CD4-positive, alpha-beta T cell treated with Interleukin-17A for 1 hour (primary cell): ENCODE measurements around the gene PNLIPRP2.

Experiments
- DNase-seq: peaks from one replicate; pipeline ENCODE4 v3.0.0-alpha.2; 2020

Gene PNLIPRP2

DNA sequence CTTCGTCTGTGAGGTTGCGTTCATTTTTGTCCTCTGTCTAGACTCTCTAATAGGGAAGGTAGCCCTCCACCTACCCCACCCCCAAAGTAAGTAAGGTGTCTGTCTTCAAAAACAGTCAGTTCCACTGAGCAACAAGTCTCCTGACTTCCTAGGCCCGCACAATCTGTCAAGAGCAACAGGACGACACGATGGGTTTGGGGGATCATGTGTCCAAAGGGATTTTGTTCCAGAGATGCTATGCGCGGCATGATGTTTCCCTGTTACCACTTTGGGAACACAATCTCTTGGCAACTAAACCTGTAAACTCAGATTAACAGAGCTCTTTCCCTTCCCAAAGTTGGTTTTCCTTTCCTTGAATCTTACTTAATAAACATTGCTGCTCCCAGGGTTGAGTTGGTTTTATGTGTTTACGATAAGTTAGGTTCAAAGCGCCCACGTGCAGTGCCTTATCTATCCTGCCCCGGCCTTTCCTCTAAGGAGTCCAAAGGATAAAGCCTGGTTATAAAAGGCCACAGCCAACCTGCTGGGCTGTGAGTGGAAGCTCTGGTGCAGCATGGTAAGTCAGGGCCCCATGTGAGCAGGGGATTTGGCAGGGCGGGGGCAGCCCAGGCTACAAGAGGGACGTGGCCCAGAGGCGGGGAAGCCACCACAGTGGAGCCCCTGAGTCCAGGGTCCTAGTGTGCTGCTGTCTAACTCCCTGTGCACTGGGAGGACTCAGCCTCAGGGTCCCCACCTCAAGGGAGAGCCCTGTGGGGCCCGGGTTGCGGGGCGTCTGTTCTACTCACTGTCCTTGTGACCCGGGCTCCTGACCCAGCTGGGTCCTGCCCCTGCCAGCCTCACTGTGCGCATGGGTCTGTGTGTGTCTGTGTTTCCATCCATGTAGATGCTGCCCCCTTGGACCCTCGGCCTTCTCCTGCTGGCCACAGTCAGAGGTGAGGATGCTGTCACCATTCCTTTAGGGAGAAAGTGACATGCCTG is at the start of gene PNLIPRP2:
Gene PNLIPRP2, plus strand, starts transcription at position 531 of the 978 bp plus-strand sequence.
- no peak for DNase-seq

DNA sequence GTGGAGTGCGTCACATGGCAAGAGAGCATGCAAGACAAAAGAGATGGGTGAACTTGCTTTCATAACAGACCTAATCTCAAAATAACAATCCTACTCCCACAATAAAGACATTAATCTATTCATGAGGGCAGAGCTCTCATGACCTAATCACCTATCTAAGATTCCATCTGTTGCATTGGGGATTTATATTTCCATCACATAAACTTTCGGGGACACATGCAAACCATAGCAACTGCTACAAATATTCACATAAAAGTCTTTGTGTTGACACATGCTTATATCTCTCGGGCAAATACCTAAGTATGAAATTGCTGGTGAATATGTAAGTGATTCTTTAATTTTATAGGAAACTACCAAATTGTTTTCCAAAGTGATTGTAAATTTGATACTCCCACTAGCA is 46.0 kb upstream of the PNLIPRP2 start:
- DNase-seq: no peak

DNA sequence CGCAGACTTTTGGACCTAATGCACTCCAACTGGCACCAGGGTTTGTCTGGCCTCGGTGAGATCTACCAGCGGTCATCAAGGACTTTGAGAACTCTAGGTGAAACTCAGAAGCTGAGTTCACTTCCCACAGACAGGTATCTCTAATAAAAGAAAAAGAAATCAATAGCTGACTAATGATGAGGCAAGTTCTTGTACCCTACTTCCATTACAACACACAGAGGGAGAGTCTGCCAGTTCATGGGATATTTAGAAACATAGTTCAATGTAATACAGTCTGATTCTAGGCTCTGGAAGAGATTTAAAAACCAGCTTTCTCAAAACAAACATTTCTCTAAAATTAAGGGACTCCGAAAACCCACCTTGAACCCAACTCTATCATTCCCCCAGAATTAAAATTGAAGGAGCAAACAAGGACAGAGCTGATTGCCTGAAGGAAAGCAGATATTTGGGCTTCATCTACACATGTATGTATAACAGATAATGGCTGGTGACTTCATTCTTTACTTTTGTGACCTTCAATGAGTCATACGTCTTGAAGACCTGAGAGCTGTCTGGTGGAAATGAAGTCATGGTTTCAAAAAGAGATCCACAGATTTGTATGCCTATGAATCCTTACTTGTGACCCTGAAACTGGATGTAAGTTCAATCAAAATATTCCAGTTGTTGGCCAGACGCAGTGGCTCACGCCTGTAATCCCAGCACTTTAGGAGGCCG is 32.7 kb upstream of the PNLIPRP2 start:
- DNase-seq: no peak

DNA sequence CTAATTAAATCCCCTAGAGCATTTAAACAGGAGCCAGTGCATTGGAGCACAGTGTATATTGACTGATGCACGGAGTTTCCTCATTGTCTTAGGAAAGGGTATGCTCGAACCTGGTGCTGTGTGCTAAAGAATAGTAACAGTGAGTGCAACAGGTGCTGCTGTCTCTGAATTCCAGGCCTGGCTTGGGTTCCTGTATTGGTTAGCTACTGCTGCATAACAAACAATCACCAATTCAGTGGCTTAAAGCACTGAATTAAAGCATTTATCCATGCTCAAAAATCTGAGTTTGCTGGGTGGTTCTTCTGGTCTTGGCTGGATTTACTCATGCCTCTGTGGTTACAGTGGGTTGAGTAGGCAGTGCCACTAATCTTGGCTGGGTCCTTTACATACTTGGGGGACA is 31.8 kb upstream of the PNLIPRP2 start:
- DNase-seq: no peak

DNA sequence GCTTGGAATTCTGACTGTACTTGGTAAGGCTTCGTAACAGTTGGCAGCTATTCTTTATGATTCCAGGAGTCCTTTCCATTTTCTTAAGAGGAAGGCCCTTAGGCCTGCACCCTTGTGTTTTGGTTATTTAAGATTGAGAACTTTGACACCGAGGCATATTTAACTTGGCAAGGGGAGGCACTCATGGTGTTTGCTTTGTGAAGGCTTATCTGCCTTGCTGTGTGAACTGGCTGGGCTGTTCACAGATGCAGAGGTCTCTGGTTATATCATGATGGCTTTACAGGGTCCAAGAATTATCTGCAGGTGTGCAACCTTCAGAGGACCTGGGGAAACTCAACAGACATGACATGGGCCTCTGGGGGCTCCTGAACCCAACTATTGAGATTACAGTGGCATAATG is 30.8 kb upstream of the PNLIPRP2 start:
- no peak for DNase-seq

DNA sequence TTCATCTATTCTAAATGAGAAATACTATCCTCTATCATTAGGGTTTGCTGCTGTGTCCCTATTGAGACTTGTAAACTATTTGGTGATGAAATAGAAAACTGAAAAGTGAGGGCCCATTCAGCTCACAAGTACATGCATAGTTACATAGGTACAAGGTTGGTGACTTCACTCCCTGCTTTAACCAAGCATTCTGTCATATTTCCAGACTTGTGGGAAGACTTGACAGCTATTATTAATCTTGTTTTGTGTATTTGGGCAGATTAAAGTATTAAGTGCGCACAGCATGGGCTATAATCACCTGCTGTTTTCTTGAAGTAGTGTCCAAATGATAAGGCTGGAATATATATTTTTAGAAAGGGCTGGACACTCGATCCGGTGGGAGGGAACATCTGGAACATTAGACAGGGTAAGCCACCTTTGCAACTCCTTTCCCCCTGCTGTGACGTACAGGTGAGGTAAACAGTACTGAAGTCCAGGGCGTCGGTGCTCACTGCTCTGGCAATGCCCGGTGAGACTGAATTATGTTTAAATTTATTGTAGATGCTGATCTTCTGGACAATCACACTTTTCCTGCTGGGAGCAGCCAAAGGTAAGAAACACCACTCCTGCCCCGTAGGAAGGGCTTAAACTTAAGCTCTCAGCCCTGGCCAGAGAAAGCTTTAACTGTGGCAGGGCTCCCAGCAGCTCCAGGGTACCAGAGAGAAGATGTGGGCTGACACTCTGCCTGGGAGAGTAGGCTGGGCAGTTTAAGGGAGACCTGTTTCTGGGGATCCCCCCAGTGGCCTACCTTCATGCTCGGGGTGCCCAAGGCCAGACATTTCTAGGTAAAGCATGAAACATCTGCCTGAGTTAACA is 29.9 kb upstream of the PNLIPRP2 start, which contains the start of gene PNLIPRP1:
Gene PNLIPRP1, plus strand, starts transcription at position 370 of the 855 bp plus-strand sequence. Its CDS starts 171 bp downstream, at position 541.
- DNase-seq: no peak

DNA sequence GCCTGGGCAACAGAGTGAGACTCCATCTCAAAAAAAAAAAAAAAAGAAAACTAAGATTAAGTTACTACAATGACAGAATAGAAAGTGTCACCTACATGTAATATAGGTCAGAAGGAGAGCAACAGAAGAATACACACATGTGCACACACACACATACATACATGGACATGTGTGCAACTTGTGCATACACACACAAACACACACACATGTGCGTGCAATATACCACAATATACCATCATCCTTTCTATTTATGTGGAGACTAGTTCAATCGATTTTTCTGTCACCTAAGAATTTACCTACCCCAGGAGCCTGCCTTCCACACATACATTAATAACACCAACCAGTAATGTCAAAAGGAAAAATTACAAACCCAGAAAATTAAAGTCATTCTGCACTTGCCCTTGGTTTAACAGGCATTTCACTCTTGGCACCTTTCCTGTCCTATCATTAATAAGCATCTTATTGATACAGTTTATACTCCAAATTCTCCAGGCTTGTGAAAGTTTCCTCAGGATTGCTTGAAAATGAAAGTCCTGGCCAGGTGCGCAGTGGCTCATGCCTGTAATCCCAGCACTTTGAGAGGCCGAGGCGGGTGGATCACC is 27.5 kb upstream of the PNLIPRP2 start:
- no peak for DNase-seq

DNA sequence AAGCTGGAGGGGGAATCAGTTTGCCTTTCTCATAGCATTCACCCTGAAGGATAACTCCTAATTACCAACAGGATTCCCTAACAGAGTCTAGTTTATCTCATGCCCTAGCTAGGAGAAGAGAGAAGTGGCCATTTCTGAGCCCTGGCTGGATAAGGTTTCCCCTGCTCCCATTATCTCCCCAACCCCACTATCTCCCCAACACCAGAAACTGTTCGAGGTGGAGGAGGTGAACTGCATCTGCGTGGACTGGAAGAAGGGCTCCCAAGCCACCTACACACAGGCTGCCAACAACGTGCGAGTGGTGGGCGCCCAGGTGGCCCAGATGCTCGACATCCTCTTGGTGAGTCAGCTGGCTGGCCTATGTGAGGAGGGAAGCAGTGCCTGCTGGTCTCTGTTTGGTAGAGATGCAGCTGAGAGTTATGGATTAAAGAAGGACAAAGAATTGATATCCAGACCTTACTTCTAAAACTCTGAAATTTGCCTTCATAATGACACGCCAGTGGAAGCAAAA is 26.2 kb upstream of the PNLIPRP2 start:
- no peak for DNase-seq

DNA sequence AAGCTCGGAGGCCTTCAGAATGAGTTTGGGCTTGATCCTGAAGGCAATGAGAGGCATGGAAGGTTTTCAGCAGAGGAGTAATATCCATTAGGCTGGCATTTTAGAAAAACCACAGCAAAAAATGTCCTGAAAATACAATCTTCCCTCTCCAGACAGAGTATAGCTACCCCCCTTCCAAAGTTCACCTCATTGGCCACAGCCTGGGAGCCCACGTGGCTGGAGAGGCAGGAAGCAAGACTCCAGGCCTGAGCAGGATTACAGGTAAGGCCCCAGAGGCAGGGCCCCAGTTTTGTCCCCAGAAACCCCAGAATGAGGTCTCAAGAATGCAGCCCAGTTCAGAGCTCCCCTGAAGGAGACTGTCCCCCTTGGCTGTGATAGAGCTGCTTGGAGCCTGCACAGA is 24.7 kb upstream of the PNLIPRP2 start:
- DNase-seq: no peak

DNA sequence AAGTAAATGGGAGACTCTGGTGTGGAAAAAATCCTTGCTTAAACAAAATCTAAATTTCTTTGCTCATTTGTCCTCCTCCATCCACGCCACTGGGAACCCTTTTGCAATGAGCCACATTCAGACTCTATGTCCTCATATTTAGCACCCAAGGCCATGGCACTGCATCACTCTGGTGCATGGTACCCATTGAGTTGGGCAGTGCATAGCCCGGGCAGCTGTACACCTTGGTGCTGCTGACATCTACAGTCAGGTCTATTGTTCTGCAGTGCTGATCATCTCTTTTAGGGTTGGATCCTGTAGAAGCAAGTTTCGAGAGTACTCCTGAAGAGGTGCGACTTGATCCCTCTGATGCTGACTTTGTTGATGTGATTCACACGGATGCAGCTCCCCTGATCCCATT is 23.2 kb upstream of the PNLIPRP2 start:
- DNase-seq: no peak

DNA sequence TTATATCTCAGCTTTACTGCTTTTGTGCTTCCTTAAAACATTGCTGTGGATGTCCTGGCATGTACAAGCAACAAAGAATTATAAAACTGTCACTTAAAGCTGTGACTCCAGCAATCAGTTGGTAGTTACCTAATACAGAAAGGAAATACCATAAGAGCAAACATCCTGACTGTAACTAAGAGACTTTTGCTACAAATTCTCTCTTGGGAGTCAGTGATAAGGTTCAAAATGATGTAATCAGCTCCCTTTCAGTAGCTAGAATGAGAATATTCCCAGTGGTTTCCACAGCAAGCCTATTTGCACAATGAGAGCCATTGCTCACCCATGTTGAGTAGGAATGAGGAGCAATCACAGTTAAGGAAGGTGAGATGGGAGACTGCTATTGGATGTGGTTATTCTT is 22.4 kb upstream of the PNLIPRP2 start:
- DNase-seq: no peak

DNA sequence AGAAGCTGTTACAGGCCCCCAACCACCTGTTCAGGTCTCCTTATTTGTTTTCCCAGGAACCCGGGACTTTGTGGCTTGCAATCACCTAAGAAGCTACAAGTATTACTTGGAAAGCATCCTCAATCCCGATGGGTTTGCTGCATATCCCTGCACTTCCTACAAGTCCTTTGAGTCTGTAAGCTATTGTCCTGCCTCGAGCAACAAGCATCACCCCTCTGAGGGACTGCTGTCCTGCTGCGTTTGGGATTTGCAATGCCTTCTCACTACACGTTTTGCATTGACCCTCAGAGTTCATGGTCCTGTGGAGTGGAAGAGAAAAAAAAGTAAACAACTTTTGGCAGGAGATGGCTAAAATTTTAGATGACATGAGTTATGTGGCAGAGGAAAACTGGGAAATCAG is 20.8 kb upstream of the PNLIPRP2 start:
- no peak for DNase-seq

DNA sequence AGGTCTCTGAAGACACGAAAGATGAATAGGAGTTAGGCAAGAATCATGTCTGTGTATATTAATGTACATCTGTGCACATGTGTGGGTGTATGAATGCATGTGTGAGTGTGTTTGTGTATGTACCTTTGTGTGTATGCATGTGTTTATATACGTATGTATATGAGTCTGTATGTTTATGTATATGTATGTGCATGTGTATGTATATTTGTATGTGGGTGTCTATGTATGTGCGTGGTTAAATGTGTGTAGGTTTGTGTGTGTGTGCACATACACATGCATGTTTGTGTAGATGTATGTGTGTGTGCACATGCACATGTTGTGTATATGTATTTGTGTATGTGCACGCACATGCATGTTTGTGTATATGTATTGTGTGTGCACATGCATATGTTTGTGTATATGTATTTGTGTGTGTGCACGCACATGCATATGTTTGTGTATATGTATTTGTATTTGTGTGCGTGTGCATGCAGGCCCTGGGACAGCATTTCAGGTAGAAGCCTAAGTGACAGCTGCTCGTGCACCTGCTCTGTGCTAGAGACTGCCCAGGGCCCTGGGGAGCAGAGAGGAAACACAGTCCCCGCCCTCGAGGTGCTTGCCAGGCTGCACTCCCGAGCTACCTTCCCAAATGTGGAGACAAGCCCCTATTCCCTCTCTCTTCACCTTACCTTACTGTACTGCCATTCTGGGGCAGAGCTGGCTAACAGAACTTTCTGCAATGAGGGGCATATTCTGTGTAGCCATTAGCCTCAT is 17.9 kb upstream of the PNLIPRP2 start:
- DNase-seq: no peak

DNA sequence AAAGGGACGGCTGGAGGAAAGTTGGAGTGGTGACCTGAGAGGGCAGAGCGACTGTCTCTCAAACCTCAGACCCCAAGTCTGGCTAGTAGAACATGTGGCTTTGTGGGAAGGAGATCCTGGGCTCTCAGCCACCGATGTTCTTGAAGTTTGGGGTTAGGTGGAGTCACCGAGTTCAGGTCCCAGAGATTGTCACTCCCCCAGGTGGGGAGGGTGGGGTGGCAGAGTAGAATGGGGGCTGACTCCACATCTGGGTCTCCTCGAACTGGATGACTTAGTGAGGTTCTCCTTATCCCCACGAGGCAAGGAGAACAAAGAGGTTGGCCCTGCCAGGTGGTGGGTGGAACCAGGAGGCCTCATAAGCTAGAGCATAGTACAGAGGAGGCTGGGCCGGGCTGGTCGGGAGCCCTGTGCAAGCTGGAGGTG is 14.7 kb upstream of the PNLIPRP2 start:
- no peak for DNase-seq

DNA sequence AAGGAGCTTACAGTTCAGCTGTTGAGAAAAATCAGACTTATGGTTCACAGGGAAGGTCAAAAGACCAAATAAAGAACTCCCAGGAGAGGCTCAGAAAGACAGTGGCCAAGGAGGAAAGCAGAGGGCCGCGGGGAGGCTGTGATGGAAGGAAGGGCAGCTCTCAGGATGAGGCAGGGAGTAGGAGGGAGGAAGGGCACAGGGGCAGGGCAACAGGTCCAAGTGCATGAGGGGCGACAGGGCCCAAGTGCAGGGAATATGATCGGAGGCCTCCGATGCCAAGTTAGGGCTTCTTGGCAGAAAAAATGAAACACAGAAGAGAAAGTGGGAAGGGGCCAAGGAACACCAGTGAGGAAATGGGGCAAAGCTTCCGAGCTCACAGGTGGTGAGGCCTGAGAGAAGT is 13.4 kb upstream of the PNLIPRP2 start:
- no peak for DNase-seq

DNA sequence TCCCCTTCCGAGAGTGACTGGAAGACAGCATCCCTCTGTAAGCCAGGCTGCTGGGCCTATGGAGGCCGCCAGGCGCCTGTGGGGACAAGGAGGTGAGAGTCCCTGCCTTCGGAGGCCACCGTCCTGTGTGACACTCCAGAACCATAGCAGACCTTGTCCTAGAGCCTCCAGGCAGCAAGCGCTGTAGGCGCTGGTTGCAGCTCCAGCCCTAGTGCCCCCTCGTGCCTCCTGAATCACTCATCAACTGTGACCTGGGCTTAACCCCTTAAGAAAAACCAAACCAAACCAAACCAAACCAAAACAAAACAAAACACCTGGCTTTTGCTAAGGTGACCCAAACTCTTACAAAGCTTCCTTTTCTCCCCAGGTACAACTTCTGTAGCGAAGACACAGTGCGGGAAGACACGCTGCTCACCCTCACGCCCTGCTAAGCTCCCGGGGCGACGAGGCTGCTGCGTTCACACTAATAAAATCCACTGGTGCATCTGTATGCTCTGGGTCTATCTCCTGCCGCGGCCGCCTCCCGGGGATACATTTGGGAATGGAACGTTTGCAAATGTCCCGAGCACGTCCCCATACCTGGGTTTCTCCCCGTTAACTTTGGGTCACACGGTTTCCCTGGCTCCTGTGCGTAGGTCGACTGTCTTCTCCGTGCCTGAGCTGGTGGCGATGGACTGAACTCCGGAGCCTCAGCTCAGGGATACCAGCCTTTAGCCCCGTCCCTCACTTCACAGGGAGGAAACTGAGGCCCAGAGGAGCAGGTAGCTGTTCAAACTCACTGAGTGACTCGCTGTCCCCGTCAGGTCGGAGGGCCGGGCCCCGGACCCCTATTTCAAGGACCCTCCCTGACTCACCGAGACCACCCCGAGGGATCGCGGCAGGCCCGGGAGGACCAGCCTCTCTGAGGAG is 11.8 kb upstream of the PNLIPRP2 start:
- no peak for DNase-seq

DNA sequence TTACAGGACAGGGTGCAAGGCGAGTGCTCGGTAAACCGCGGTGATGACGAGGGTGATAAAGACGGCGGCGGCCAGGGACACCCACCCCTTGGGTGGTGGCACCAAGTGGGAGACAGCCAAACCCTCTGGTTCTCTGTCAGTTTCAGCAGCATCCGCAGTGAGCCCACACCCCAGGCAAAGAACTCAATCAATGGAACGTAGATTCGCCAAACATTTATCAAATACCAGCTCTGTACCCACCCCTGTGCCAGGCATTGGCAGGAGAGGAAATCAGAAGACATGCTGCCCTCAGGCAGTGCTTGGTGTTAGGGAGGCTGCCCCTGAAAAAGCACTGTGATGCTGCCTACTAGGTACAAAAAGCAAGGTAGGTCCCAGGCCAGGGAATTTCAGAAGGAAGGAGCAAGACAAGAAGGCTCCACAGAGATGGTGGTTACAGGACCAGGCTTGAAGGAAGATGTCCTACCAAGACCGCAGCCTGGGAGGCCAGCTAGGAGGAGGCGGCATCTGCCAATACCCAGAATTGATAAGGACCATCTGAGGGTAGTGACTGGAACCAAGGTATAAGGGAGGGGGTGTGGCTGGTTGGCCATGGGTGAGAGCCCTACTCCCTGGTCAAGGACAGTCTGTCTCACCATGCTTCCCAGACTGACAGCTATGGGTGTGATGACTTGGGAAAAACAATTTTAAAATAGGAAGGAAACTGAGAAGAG is 10.2 kb upstream of the PNLIPRP2 start:
- DNase-seq: no peak

DNA sequence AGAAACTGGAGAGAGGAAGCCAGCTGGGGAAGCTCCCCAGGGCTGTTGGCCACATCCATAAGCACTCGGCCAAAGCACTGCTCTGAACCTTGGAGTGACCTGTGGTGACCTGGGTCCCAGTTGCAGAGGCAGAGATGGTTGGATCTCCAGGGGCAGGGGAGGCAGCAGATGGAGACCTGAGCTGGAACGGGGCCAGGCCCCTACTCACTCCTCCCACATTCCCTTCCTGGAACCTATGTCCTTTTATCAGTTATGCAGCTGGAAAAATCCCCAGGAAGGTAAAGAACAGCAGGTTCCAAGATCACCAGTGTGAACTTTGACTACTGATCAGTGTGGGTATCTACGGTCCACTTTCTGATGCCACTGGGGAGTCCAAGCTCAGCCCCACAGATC is 9.6 kb upstream of the PNLIPRP2 start:
- DNase-seq: no peak

DNA sequence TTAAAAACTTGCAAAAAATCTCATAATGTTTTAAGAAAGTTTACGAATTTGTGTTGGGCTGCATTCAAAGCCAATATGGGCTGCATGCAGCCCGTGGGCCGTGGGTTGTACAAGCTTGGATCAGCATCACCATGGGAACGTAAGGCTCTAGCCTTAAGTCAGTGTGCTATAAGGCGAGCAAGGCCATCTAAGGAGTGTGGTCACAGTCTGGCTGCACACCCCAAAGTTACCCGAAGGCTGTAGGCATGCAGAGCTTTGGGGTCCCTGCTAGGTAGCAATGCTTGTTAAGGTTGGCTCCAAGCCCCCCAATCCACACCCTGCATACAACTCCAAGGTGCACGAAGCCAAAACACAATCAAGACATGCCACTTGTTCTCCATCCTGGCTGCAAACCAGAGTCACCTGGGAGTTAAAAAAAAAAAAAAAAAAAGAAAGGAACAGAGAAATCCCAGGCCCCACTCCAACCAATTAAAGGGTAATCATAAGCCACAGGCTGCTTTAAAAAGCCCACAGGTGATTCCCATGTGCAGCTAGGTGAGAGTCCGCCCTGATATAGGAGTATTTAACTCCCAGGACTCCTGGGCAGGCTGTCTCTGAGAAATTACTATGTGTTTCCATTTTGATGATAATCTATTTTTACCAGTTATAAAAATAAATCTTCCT is 8.5 kb upstream of the PNLIPRP2 start:
- DNase-seq: no peak
